Measurements from ENCODE around the gene VCPKMT. TPM values are rescaled to one million over a fixed set of nuclear protein-coding genes. Genes with fewer than 3 reads are reported as not detected.

Gene VCPKMT
- polyA plus RNA-seq, 1 donor from 2014 or later: 36.4 TPM

GRCh38 chr14:50062438-50063085, 53.8 kb downstream of the VCPKMT start:
- Histone ChIP-seq H3K9me3 (ENCODE audit: low read length) (no peaks in the 10 kb centered on the region), H3K4me2 (ENCODE audit: low read length) (no peak overlapping the region), H3K79me2 (replicated peaks; ENCODE audit: insufficient read depth, low read length) (no peaks in the 10 kb centered on the region), H3K9me2 (ENCODE audit: insufficient read depth, low read length) (no peaks in the 10 kb centered on the region), H2AFZ (ENCODE audit: low read depth, low read length) (no peak overlapping the region), H3K9ac (ENCODE audit: low read length) (no peak overlapping the region), H3K36me3 (ENCODE audit: insufficient read depth, low read length) (no peaks in the 10 kb centered on the region), H3K27me3 (ENCODE audit: insufficient read depth, low read depth, low read length) (no peaks in the 10 kb centered on the region), H4K20me1 (ENCODE audit: insufficient read depth) (no peaks in the 10 kb centered on the region), H3K27ac (ENCODE audit: low read length) (no peak overlapping the region), H3F3A (ENCODE audit: insufficient read depth, low read length, poor library complexity, severe bottlenecking) (no peaks in the 10 kb centered on the region), H3K4me3 (ENCODE audit: low read length) (no peak overlapping the region)
- TF ChIP-seq REST (IDR thresholded peaks at IDR 0.05; ENCODE audit: borderline replicate concordance) (no peak), TAF1 (IDR thresholded peaks at IDR 0.05; ENCODE audit: low read depth) (no peak), CTCF (IDR thresholded peaks at IDR 0.05; ENCODE audit: poor library complexity, severe bottlenecking) (no peak), EZH2 (IDR thresholded peaks at IDR 0.05; ENCODE audit: borderline replicate concordance, insufficient read depth, low read length, poor library complexity, severe bottlenecking) (no peak), MXI1 (conservative IDR thresholded peaks at IDR 0.05; ENCODE audit: poor library complexity, severe bottlenecking) (no peak), RAD21 (conservative IDR thresholded peaks at IDR 0.05) (no peak), SMC3 (conservative IDR thresholded peaks at IDR 0.05; ENCODE audit: poor library complexity) (no peak)

- Histone ChIP-seq H3K9me2 (ENCODE audit: insufficient read depth, low read length) (no peaks in the 10 kb centered on the region), H4K20me1 (ENCODE audit: insufficient read depth) (no peaks in the 10 kb centered on the region), H3K4me3 (ENCODE audit: low read length) (no peak overlapping the region), H3K27ac (ENCODE audit: low read length) (no peak overlapping the region), H3K79me2 (replicated peaks; ENCODE audit: insufficient read depth, low read length) (no peaks in the 10 kb centered on the region), H3K9ac (ENCODE audit: low read length) (no peak overlapping the region), H2AFZ (ENCODE audit: low read depth, low read length) (no peak overlapping the region), H3K4me2 (ENCODE audit: low read length) (no peak overlapping the region), H3K9me3 (ENCODE audit: low read length) (no peaks in the 10 kb centered on the region), H3K27me3 (ENCODE audit: insufficient read depth, low read depth, low read length) (no peaks in the 10 kb centered on the region), H3F3A (ENCODE audit: insufficient read depth, low read length, poor library complexity, severe bottlenecking) (no peaks in the 10 kb centered on the region), H3K36me3 (ENCODE audit: insufficient read depth, low read length) (no peaks in the 10 kb centered on the region)
- TF ChIP-seq RAD21 (conservative IDR thresholded peaks at IDR 0.05) (no peak), EZH2 (IDR thresholded peaks at IDR 0.05; ENCODE audit: borderline replicate concordance, insufficient read depth, low read length, poor library complexity, severe bottlenecking) (no peak), MXI1 (conservative IDR thresholded peaks at IDR 0.05; ENCODE audit: poor library complexity, severe bottlenecking) (no peak), EP300 (conservative IDR thresholded peaks at IDR 0.05; ENCODE audit: poor library complexity, severe bottlenecking) (no peak)
Observed at GRCh38 chr14:50061664-50062437, 54.5 kb downstream of the VCPKMT start.
